Psoas muscle (tissue), 8 donors: ENCODE results near the gene IL34. TPM values are rescaled to one million over a fixed set of nuclear protein-coding genes. Genes with fewer than 3 reads are reported as not detected.

ENCODE experiments used
- ATAC-seq, 4 donors: fragments of 200-7000 bp; cut with Tn5 transposase; one replicate each; pipeline ENCODE4 v1.9.1; 2020; ENCODE audit warnings: moderate library complexity in 3 of 4, mild to moderate bottlenecking in 2 of 4
- DNase-seq, 2 donors: peaks; one replicate each; pipeline ENCODE4 v3.0.0-alpha.2; 2020
- H3K27ac ChIP-seq: fragments of 200-600 bp; one replicate; pipeline ENCODE4 v1.8.0; 2022
- H3K27me3 ChIP-seq, 3 donors: fragments of 200-600 bp in 1 of 3; one replicate each; pipeline versions ENCODE4 v1.6.1 to v1.8.0; 2013 to 2022; ENCODE audit warnings: low read length in 2 of 3, mild to moderate bottlenecking in 2 of 3, moderate library complexity in 1 of 3; ENCODE audit not compliant: insufficient read depth in 3 of 3
- H3K36me3 ChIP-seq, 2 donors: fragments of 200-600 bp in 1 of 2; one replicate each; pipeline versions ENCODE4 v1.6.1 to v1.8.0; 2013 to 2022; ENCODE audit warnings: low read depth in 1 of 2, mild to moderate bottlenecking in 1 of 2, moderate library complexity in 1 of 2; ENCODE audit not compliant: insufficient read depth in 1 of 2
- H3K4me1 ChIP-seq: fragments of 200-600 bp; one replicate; pipeline ENCODE4 v1.8.0; 2022
- H3K4me3 ChIP-seq: fragments of 200-600 bp; one replicate; pipeline ENCODE4 v1.8.0; 2022; ENCODE audit warnings: mild to moderate bottlenecking
- H3K9me3 ChIP-seq: fragments of 200-600 bp; one replicate; pipeline ENCODE4 v1.8.0; 2022
- WGBS, 3 donors: extraction: QIAGEN DNeasy Blood & Tissue Kit; methylation state at CpG; one replicate each; pipeline versions ENCODE4 v1.1.6 to v1.1.7; 2013; 5-methylcytosine and 5-hydroxymethylcytosine counted together
- intact Hi-C, 2 donors: fragments of 100-400 bp; cut with DNase I; formaldehyde crosslinking; loops; one replicate each; pipeline versions ENCODE4 v1.11.0 to v1.14.2; 2022
- polyA plus RNA-seq, 3 donors: library from polyadenylated mRNA; stranded (reverse); fragments of 200-250 nt; gene quantifications; one replicate each; pipeline ENCODE4 v1.2.3, GENCODE V29; 2013
- total RNA-seq, 4 donors: library from RNA; stranded (reverse); fragmentation: NEBNext Ultra II Directional in 2 of 4; extraction: Animal tissue kit (Norgen Biotek cat#: 25700) in 2 of 4; gene quantifications; one replicate each; pipeline versions ENCODE4 v1.2.1 to v1.2.4, GENCODE V29; 2021 to 2023
- TF ChIP-seq, protein P1 (sequence below): fragments of 200-600 bp; IDR thresholded peaks from one replicate; pipeline ENCODE4 v1.8.0; 2022; ENCODE audit warnings: antibody characterized with exemption
- donor health status: healthy with polysubstance abuse.
- donor health status: DM: no; HTN: no; CAD: no; lungs with moderate emphysema.
- donor health status: Bipolar disorder and iron deficiency.
- donor health status: healthy.
- donor health status: DM: yes; HTN: yes; CAD: no.
- donor health status: DM: no; HTN: no; CAD: no.
- donor health status: DM: no; HTN: no; CAD: no.
- donor health status: DM: yes; HTN: yes; CAD: no.

Gene IL34
- total and polyA plus RNA-seq, 7 donors: 0.89 to 18.5 (median 6.5) TPM

- ATAC-seq: no peak
- Histone ChIP-seq H3K9me3 (no peaks in the 10 kb centered on the region), H3K36me3 (peaks cover 4 to 54% of the 10 kb centered on the region in 2 donors), H3K4me1 (peaks cover 42% of the 10 kb centered on the region), H3K27me3 (no peaks in the 10 kb centered on the region), H3K4me3 (no peak overlapping the region), H3K27ac (peak overlapping the region; percentile 61)
- DNase-seq: peak; percentile 9 to 45
- 53 to 74% (median 67%) methylated on average over 13 of the region's 13 CpGs for WGBS, 3 donors
- TF ChIP-seq, protein P1, sequence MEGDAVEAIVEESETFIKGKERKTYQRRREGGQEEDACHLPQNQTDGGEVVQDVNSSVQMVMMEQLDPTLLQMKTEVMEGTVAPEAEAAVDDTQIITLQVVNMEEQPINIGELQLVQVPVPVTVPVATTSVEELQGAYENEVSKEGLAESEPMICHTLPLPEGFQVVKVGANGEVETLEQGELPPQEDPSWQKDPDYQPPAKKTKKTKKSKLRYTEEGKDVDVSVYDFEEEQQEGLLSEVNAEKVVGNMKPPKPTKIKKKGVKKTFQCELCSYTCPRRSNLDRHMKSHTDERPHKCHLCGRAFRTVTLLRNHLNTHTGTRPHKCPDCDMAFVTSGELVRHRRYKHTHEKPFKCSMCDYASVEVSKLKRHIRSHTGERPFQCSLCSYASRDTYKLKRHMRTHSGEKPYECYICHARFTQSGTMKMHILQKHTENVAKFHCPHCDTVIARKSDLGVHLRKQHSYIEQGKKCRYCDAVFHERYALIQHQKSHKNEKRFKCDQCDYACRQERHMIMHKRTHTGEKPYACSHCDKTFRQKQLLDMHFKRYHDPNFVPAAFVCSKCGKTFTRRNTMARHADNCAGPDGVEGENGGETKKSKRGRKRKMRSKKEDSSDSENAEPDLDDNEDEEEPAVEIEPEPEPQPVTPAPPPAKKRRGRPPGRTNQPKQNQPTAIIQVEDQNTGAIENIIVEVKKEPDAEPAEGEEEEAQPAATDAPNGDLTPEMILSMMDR: no peak
- intact Hi-C loops: loop anchor here (2.0 to 5.0 kb wide), 3 partner anchors 57 to 91 kb away; no protein-coding TSS in a partner anchor
These were observed 35.3 kb downstream of the IL34 start for GRCh38 chr16:70681382-70682238.

GRCh38 chr16:70682239-70683145 lies 36.1 kb downstream of the IL34 start:
- intact Hi-C loops: loop anchor here in 1 of 2 donors (5.0 kb wide), 1 partner anchor 90 kb away; no protein-coding TSS in a partner anchor
- peak overlapping the region; percentile 91 for H3K4me3 ChIP-seq
- H3K27me3 ChIP-seq: no peaks in the 10 kb centered on the region
- TF ChIP-seq, protein P1: no peak
- no peaks in the 10 kb centered on the region for H3K9me3 ChIP-seq
- WGBS, 3 donors: 72 to 82% (median 75%) methylated on average over 14 of the region's 14 CpGs
- DNase-seq (peak; percentile 15 to 55), ATAC-seq (no peak)
- H3K27ac ChIP-seq: peak overlapping the region; percentile 86
- H3K36me3 ChIP-seq: peaks cover 4 to 45% of the 10 kb centered on the region in 2 donors
- peaks cover 51% of the 10 kb centered on the region for H3K4me1 ChIP-seq

- peak overlapping the region; percentile 86 for H3K27ac ChIP-seq
- WGBS, 3 donors: 71 to 89% (median 76%) methylated on average over 13 of the region's 13 CpGs
- intact Hi-C loops: loop anchor here in 1 of 2 donors (5.0 kb wide), 1 partner anchor 89 kb away; no protein-coding TSS in a partner anchor
These were observed 37.0 kb downstream of the IL34 start for GRCh38 chr16:70683146-70683944.

More at GRCh38 chr16:70683146-70683944, 37.0 kb downstream of the IL34 start:
- TF ChIP-seq, protein P1: no peak
- ATAC-seq: no peak
- Histone ChIP-seq H3K9me3 (no peaks in the 10 kb centered on the region), H3K4me3 (peak overlapping the region; percentile 91), H3K36me3 (peaks cover 0 to 37% of the 10 kb centered on the region in 2 donors), H3K27me3 (no peaks in the 10 kb centered on the region), H3K4me1 (peaks cover 59% of the 10 kb centered on the region)
- peak; percentile 12 to 54 for DNase-seq
